Memory B cell (primary cell): ENCODE measurements around the gene STK40.

ENCODE experiments used
- ATAC-seq: fragments of 150-1000 bp; cut with Tn5 transposase; 2 replicates; pipeline ENCODE4 v1.10.0; 2021; ENCODE audit warnings: low read depth, mild to moderate bottlenecking, moderate library complexity
- DNase-seq, 2 donors: peaks; one replicate each; pipeline ENCODE4 v3.0.0; 2022; ENCODE audit warnings: low spot score in 2 of 2
- H3K27ac Mint-ChIP-seq: one replicate; pipeline ENCODE4 v1.8.0; 2022; ENCODE audit warnings: mild to moderate bottlenecking, moderate library complexity, mixed read lengths
- H3K27me3 Mint-ChIP-seq: one replicate; pipeline ENCODE4 v1.8.0; 2022; ENCODE audit warnings: mixed read lengths
- H3K36me3 Mint-ChIP-seq: one replicate; pipeline ENCODE4 v1.8.0; 2022; ENCODE audit warnings: mild to moderate bottlenecking, mixed read lengths
- H3K4me1 Mint-ChIP-seq: one replicate; pipeline ENCODE4 v1.8.0; 2022; ENCODE audit warnings: mixed read lengths
- H3K4me3 Mint-ChIP-seq: one replicate; pipeline ENCODE4 v1.8.0; 2022; ENCODE audit warnings: mild to moderate bottlenecking, moderate library complexity, mixed read lengths
- H3K9me3 Mint-ChIP-seq: one replicate; pipeline ENCODE4 v1.8.0; 2022; ENCODE audit warnings: mixed read lengths

Gene STK40

DNA sequence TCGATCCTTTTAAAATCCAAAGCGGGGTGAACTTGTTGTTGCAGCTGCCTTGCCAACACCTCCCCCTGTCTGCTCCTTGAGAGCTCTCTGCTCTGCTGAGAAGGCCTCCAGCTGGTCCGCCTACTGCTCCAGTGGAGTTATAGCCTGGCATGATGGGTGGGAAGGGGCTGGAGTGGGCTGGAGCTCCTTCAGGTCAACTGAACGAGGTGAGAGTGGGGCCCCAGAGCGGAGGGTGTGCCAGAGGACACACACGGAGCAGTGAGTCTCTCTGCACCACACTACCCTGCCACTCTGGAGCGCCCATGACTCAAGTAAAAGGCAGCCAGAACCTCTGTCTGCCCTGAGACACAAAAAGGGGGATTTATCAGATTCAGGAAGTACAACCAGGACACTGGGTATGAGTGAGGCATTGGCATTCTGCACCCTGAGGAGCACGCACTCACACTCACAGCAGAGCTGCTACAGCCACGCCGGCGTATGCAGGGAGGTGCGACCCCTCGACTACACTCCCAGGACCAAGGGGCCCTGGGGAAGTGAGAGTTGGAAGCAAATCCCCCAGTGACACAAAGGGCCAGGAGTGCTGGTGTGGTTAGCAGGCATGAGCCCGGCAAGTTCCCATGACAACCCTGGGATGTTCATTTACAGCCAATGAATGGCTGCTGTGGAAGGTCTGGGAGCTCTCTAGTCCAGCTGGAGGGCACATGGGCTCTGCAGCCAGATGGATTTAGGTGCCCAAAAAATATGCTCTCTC lies 34.3 kb downstream of the STK40 start:
- Mint-ChIP-seq H3K36me3 (peaks cover 27% of the 10 kb centered on the region), H3K4me3 (no peak overlapping the region), H3K27ac (no peak overlapping the region), H3K27me3 (no peaks in the 10 kb centered on the region), H3K4me1 (peaks cover 8% of the 10 kb centered on the region), H3K9me3 (no peaks in the 10 kb centered on the region)
- no peak for ATAC-seq
- DNase-seq: no peak

GRCh38 chr1:36350659-36351226 lies 35.0 kb downstream of the STK40 start:
- H3K36me3 Mint-ChIP-seq: peaks cover 27% of the 10 kb centered on the region
- no peak overlapping the region for H3K4me3 Mint-ChIP-seq
- DNase-seq (no peak), ATAC-seq (peak; percentile 59)
- H3K27ac Mint-ChIP-seq: peak overlapping the region; percentile 39
- H3K27me3 Mint-ChIP-seq: no peaks in the 10 kb centered on the region
- H3K9me3 Mint-ChIP-seq: no peaks in the 10 kb centered on the region
- peaks cover 8% of the 10 kb centered on the region for H3K4me1 Mint-ChIP-seq

GRCh38 chr1:36349839-36350238 lies 35.9 kb downstream of the STK40 start:
- Mint-ChIP-seq H3K27me3 (no peaks in the 10 kb centered on the region), H3K27ac (no peak overlapping the region), H3K4me1 (peaks cover 8% of the 10 kb centered on the region), H3K4me3 (no peak overlapping the region), H3K36me3 (peaks cover 26% of the 10 kb centered on the region), H3K9me3 (no peaks in the 10 kb centered on the region)
- ATAC-seq: no peak
- DNase-seq: no peak

GRCh38 chr1:36349241-36349671 lies 36.5 kb downstream of the STK40 start:
- H3K9me3 Mint-ChIP-seq: no peaks in the 10 kb centered on the region
- H3K27ac Mint-ChIP-seq: no peak overlapping the region
- ATAC-seq: peak; percentile 55

GRCh38 chr1:36346741-36347370 lies 38.9 kb downstream of the STK40 start:
- Mint-ChIP-seq H3K36me3 (peaks cover 26% of the 10 kb centered on the region), H3K27ac (no peak overlapping the region), H3K4me1 (peaks cover 4% of the 10 kb centered on the region), H3K27me3 (no peaks in the 10 kb centered on the region), H3K4me3 (no peak overlapping the region), H3K9me3 (no peaks in the 10 kb centered on the region)
- ATAC-seq (no peak), DNase-seq (no peak)

More at GRCh38 chr1:36349241-36349671, 36.5 kb downstream of the STK40 start:
- DNase-seq: no peak
- peaks cover 30% of the 10 kb centered on the region for H3K36me3 Mint-ChIP-seq
- no peak overlapping the region for H3K4me3 Mint-ChIP-seq
- H3K27me3 Mint-ChIP-seq: no peaks in the 10 kb centered on the region
- H3K4me1 Mint-ChIP-seq: peaks cover 8% of the 10 kb centered on the region

DNA sequence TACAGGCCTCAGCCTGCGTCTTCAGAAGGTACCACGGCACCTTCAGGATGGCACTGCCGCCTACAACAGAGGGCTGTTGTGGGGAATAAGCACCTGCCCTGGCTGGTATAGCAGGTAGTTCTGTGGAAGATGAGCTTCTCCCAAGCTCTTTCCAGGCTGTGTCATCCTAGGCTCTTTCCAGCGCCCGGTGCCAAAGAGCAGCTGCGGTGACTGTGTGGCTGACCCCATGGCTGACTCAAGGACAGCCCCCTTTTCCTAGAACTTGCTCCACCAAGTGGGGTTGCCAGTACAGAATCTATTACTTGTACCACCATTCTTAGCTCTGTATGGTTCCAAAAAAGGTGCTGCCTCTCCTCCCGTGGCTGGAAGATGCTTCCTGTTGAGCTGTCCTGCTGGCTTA lies 40.4 kb downstream of the STK40 start:
- no peak overlapping the region for H3K27ac Mint-ChIP-seq
- no peaks in the 10 kb centered on the region for H3K9me3 Mint-ChIP-seq
- no peaks in the 10 kb centered on the region for H3K27me3 Mint-ChIP-seq
- H3K4me1 Mint-ChIP-seq: peaks cover 2% of the 10 kb centered on the region
- H3K36me3 Mint-ChIP-seq: peaks cover 31% of the 10 kb centered on the region
- no peak overlapping the region for H3K4me3 Mint-ChIP-seq
- no peak for ATAC-seq
- no peak for DNase-seq

- H3K36me3 Mint-ChIP-seq: peaks cover 31% of the 10 kb centered on the region
- H3K4me3 Mint-ChIP-seq: no peak overlapping the region
- peaks cover under 1% of the 10 kb centered on the region for H3K4me1 Mint-ChIP-seq
- no peaks in the 10 kb centered on the region for H3K9me3 Mint-ChIP-seq
- ATAC-seq: no peak
- DNase-seq: no peak
- no peaks in the 10 kb centered on the region for H3K27me3 Mint-ChIP-seq
- H3K27ac Mint-ChIP-seq: no peak overlapping the region
These were observed 41.4 kb downstream of the STK40 start for GRCh38 chr1:36344395-36344680.

- Mint-ChIP-seq H3K9me3 (no peaks in the 10 kb centered on the region), H3K4me3 (no peak overlapping the region), H3K27me3 (no peaks in the 10 kb centered on the region), H3K27ac (no peak overlapping the region), H3K4me1 (peaks cover 3% of the 10 kb centered on the region), H3K36me3 (peaks cover 31% of the 10 kb centered on the region)
- no peak for ATAC-seq
- no peak for DNase-seq
These were observed 41.9 kb downstream of the STK40 start for GRCh38 chr1:36343651-36344394.

DNA sequence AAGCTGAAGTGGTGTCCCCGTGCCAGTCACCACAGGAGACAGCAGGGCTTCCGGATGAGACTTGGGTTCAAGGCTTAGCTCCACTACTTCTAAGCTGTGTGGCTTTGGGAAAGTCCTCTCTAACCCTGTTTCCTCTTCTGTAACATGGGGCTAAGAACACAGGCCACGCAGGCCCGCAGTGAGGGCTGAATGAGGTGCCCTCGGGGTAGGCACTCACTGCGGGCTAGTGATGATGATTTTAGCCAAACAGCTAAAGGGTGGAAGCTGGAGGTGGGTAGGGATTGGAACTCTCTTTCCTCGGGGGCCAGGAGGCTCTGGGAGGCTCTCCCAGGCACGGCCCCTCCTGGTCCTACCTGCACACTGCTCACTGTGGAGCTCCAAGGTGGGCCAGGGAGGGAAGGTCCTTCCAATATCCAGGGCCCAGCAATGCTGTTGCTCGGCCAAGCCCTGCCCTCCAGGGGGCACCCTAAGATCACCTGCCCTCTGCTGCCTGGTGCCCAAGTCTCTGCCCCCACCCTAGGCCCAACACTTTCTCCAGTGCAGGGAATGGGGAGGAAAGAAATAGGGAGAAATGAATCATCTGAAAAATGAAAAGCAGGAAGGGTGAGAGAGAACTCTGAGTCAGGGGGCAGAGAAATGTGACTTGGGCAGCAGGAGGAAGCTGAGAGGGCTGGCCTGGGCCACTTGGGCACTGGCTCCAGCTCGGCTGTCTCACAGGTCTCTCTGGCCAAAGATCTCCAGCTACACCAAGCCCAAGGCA lies 43.1 kb downstream of the STK40 start:
- Mint-ChIP-seq H3K27me3 (no peaks in the 10 kb centered on the region), H3K9me3 (no peaks in the 10 kb centered on the region), H3K4me3 (no peak overlapping the region), H3K27ac (no peak overlapping the region), H3K4me1 (peaks cover 7% of the 10 kb centered on the region), H3K36me3 (peaks cover 27% of the 10 kb centered on the region)
- DNase-seq (peak in 1 of 2 donors; percentile 52), ATAC-seq (peak; percentile 82)

- Mint-ChIP-seq H3K27ac (no peak overlapping the region), H3K4me1 (peaks cover 7% of the 10 kb centered on the region), H3K9me3 (no peaks in the 10 kb centered on the region), H3K4me3 (no peak overlapping the region), H3K27me3 (no peaks in the 10 kb centered on the region), H3K36me3 (peaks cover 22% of the 10 kb centered on the region)
- no peak for DNase-seq
- ATAC-seq: no peak
These were observed 44.0 kb downstream of the STK40 start for GRCh38 chr1:36341626-36342320.

DNA sequence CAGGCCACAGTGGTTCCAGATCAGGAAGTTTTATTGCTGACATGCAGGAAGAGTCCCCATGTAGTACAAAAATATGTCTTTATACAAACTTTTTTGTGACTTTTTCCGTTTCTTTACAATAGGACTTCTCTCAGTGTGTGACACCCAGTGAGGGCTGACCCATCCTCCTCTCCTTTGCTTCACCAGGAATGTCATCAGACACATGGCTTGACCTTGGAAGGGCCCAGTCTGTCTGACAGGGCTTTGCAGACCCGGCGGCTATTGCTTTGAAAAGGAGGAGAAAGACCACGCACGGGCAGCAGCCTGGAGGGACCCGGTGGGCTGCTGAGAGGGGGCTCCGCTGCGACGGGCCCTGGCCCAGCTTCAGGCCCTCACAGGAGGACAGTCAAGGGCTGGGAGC lies 46.1 kb downstream of the STK40 start:
- Mint-ChIP-seq H3K27me3 (no peaks in the 10 kb centered on the region), H3K27ac (no peak overlapping the region), H3K4me3 (no peak overlapping the region), H3K36me3 (peaks cover 16% of the 10 kb centered on the region), H3K9me3 (no peaks in the 10 kb centered on the region), H3K4me1 (peaks cover 7% of the 10 kb centered on the region)
- ATAC-seq: no peak
- no peak for DNase-seq

DNA sequence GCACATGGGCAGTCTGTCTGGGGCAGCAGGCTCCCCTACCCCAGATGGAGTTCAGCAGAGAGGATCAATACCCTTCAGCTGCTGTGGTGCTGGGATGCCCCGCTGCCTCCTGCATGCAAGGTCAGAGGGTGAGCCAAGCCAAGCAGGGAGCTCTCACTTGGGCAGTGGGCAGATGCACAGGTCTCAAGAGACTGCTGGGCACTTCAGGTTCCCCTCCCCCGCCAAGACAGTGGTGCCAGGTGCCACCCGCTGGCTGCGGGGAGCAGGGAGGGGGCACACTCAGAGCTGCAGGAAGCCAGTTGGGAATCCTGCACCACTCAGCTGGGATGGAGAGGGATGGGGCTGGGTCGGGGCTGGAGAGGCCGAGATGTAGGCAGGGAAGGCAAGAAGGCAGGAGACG lies 46.5 kb downstream of the STK40 start:
- Mint-ChIP-seq H3K36me3 (peaks cover 13% of the 10 kb centered on the region), H3K9me3 (no peaks in the 10 kb centered on the region), H3K27me3 (no peaks in the 10 kb centered on the region), H3K4me3 (no peak overlapping the region), H3K27ac (no peak overlapping the region), H3K4me1 (peaks cover 7% of the 10 kb centered on the region)
- ATAC-seq (no peak), DNase-seq (no peak)

- H3K27ac Mint-ChIP-seq: no peak overlapping the region
- H3K4me3 Mint-ChIP-seq: no peak overlapping the region
- peaks cover 11% of the 10 kb centered on the region for H3K36me3 Mint-ChIP-seq
- H3K9me3 Mint-ChIP-seq: no peaks in the 10 kb centered on the region
- DNase-seq (no peak), ATAC-seq (no peak)
- no peaks in the 10 kb centered on the region for H3K27me3 Mint-ChIP-seq
- peaks cover 7% of the 10 kb centered on the region for H3K4me1 Mint-ChIP-seq
These were observed 47.9 kb downstream of the STK40 start for GRCh38 chr1:36337830-36338229.
